Measurements from ENCODE around the gene ESPN.
"Not testable (repeated sequence)": the region's sequence is repeated elsewhere in the genome, so short reads cannot be mapped to it uniquely, and the experiment has no call there.

ESPN gene

GRCh38 chr1:6423321-6423999 lies 1.1 kb upstream of the ESPN start:
- peak; percentile 96 for TF ChIP-seq CTCF (IDR thresholded peaks at IDR 0.05; ENCODE audit: borderline replicate concordance, insufficient read depth, low read depth, low read length)
- no peak overlapping the region for H3K4me3 ChIP-seq (ENCODE audit: low read depth, low read length)

- no peak for TF ChIP-seq CTCF (IDR thresholded peaks at IDR 0.05; ENCODE audit: borderline replicate concordance, insufficient read depth, low read depth, low read length)
- no peak overlapping the region for H3K4me3 ChIP-seq (ENCODE audit: low read depth, low read length)
These were observed 493 bp upstream of the ESPN start for GRCh38 chr1:6424000-6424565.

GRCh38 chr1:6425658-6426057 lies 1.1 kb downstream of the ESPN start:
- TF ChIP-seq CTCF (IDR thresholded peaks at IDR 0.05; ENCODE audit: borderline replicate concordance, insufficient read depth, low read depth, low read length), result no peak
- no peak overlapping the region for H3K4me3 ChIP-seq (ENCODE audit: low read depth, low read length)

GRCh38 chr1:6426277-6426971 lies 1.8 kb downstream of the ESPN start:
- no peak for TF ChIP-seq CTCF (IDR thresholded peaks at IDR 0.05; ENCODE audit: borderline replicate concordance, insufficient read depth, low read depth, low read length)
- no peak overlapping the region for H3K4me3 ChIP-seq (ENCODE audit: low read depth, low read length)

- no peak overlapping the region for H3K4me3 ChIP-seq (ENCODE audit: low read depth, low read length)
These were observed 2.4 kb downstream of the ESPN start for GRCh38 chr1:6426972-6427350.

GRCh38 chr1:6427441-6428390 lies 3.1 kb downstream of the ESPN start:
- no peak for TF ChIP-seq CTCF (IDR thresholded peaks at IDR 0.05; ENCODE audit: borderline replicate concordance, insufficient read depth, low read depth, low read length)
- no peak overlapping the region for H3K4me3 ChIP-seq (ENCODE audit: low read depth, low read length)

More at GRCh38 chr1:6426972-6427350, 2.4 kb downstream of the ESPN start:
- no peak for TF ChIP-seq CTCF (IDR thresholded peaks at IDR 0.05; ENCODE audit: borderline replicate concordance, insufficient read depth, low read depth, low read length)

GRCh38 chr1:6428453-6428852 lies 3.9 kb downstream of the ESPN start:
- not testable (repeated sequence) for H3K4me3 ChIP-seq (ENCODE audit: low read depth, low read length)

GRCh38 chr1:6429660-6430411 lies 5.3 kb downstream of the ESPN start:
- H3K4me3 ChIP-seq (ENCODE audit: low read depth, low read length), result not testable (repeated sequence)

GRCh38 chr1:6431645-6432579 lies 7.3 kb downstream of the ESPN start:
- H3K4me3 ChIP-seq (ENCODE audit: low read depth, low read length), result not testable (repeated sequence)

All from GM12875 (cell line).